CD14-positive monocyte (primary cell): ENCODE results near the gene RGS3. TPM values are rescaled to one million over a fixed set of nuclear protein-coding genes. Genes with fewer than 3 reads are reported as not detected.
A peak's percentile ranks its signal among the peaks of the same experiment; 100 is the strongest.

Experiments
- DNase-seq, 3 donors: peaks; one replicate each; pipeline ENCODE4 v3.0.0-alpha.2; 2011 to 2022
- H2AFZ ChIP-seq: 2 replicates; pipeline ENCODE4 v1.6.0; 2012; ENCODE audit warnings: mild to moderate bottlenecking, low read depth, low read length, inconsistent platforms; ENCODE audit not compliant: insufficient read depth, poor library complexity, severe bottlenecking
- H3K27ac ChIP-seq, 2 donors: 1 replicate in 1 of 2; 2 replicates in 1 of 2; pipeline ENCODE4 v1.5.1; 2012 to 2013; ENCODE audit warnings: low read length in 2 of 2, control low read depth in 1 of 2, inconsistent platforms in 1 of 2, low read depth in 1 of 2, mild to moderate bottlenecking in 1 of 2
- H3K27me3 ChIP-seq, 2 donors: one replicate each; pipeline versions ENCODE4 v1.6.0 to v1.6.1; 2011 to 2013; ENCODE audit warnings: low read length in 2 of 2; ENCODE audit not compliant: control insufficient read depth in 2 of 2, insufficient read depth in 2 of 2
- H3K36me3 ChIP-seq, 2 donors: replicated peaks in 1 of 2; 1 replicate in 1 of 2; 2 replicates in 1 of 2; pipeline versions ENCODE4 v1.5.1 to v1.6.1; 2012 to 2013; ENCODE audit warnings: low read length in 2 of 2, control low read depth in 1 of 2, inconsistent platforms in 1 of 2, mild to moderate bottlenecking in 1 of 2; ENCODE audit not compliant: insufficient read depth in 2 of 2, control insufficient read depth in 1 of 2
- H3K4me1 ChIP-seq, 2 donors: 1 replicate in 1 of 2; 2 replicates in 1 of 2; pipeline versions ENCODE4 v1.5.1 to v1.6.1; 2012 to 2013; ENCODE audit warnings: low read length in 2 of 2, control low read depth in 1 of 2, inconsistent platforms in 1 of 2, mild to moderate bottlenecking in 1 of 2, moderate library complexity in 1 of 2; ENCODE audit not compliant: insufficient read depth in 2 of 2, control insufficient read depth in 1 of 2
- H3K4me2 ChIP-seq: replicated peaks from 2 replicates; pipeline ENCODE3; 2012; ENCODE audit warnings: low read length, moderate library complexity, mild to moderate bottlenecking; ENCODE audit not compliant: poor library complexity, severe bottlenecking; ENCODE audit errors: extremely low read depth
- H3K4me3 ChIP-seq, 3 experiments: fragments of 200-600 bp in 1 of 3; sonication (generic) in 1 of 3; replicated peaks in 1 of 3; 1 replicate in 2 of 3; 2 replicates in 1 of 3; pipeline ENCODE4 v1.5.1; 2011 to 2013; ENCODE audit warnings: low read length in 3 of 3, mild to moderate bottlenecking in 3 of 3, control low read depth in 2 of 3, low read depth in 2 of 3, inconsistent platforms in 1 of 3, moderate library complexity in 1 of 3
- H3K79me2 ChIP-seq: 2 replicates; pipeline ENCODE4 v1.6.0; 2012; ENCODE audit warnings: mild to moderate bottlenecking, control low read depth, inconsistent platforms, low read length, moderate library complexity; ENCODE audit not compliant: insufficient read depth
- H3K9ac ChIP-seq: 2 replicates; pipeline ENCODE4 v1.6.0; 2017; ENCODE audit warnings: low read length, mild to moderate bottlenecking; ENCODE audit not compliant: insufficient read depth, poor library complexity, severe bottlenecking
- H3K9me3 ChIP-seq, 2 donors: replicated peaks in 1 of 2; 1 replicate in 1 of 2; 2 replicates in 1 of 2; pipeline versions ENCODE4 v1.5.1 to v1.6.1; 2012 to 2013; ENCODE audit warnings: low read length in 2 of 2, control low read depth in 1 of 2; ENCODE audit not compliant: control insufficient read depth in 1 of 2, insufficient read depth in 1 of 2
- H4K20me1 ChIP-seq: 2 replicates; pipeline ENCODE4 v1.6.0; 2012; ENCODE audit warnings: mild to moderate bottlenecking, low read length, control low read depth, moderate library complexity; ENCODE audit not compliant: insufficient read depth
- H3K27ac Mint-ChIP-seq, 7 donors: one replicate each; pipeline ENCODE4 v1.8.0; 2020; ENCODE audit warnings: mild to moderate bottlenecking in 7 of 7, mixed read lengths in 7 of 7, moderate library complexity in 6 of 7, inconsistent platforms in 2 of 7
- H3K27me3 Mint-ChIP-seq, 3 donors: one replicate each; pipeline ENCODE4 v1.8.0; 2021 to 2022; ENCODE audit warnings: low read depth in 3 of 3, mild to moderate bottlenecking in 3 of 3, mixed read lengths in 3 of 3, moderate library complexity in 3 of 3, inconsistent platforms in 1 of 3
- H3K36me3 Mint-ChIP-seq, 2 donors: one replicate each; pipeline ENCODE4 v1.8.0; 2020; ENCODE audit warnings: mixed read lengths in 2 of 2, inconsistent platforms in 1 of 2, mild to moderate bottlenecking in 1 of 2
- H3K4me1 Mint-ChIP-seq: one replicate; pipeline ENCODE4 v1.8.0; 2020; ENCODE audit warnings: mild to moderate bottlenecking, mixed read lengths
- H3K4me3 Mint-ChIP-seq, 2 donors: one replicate each; pipeline ENCODE4 v1.8.0; 2020; ENCODE audit warnings: mild to moderate bottlenecking in 2 of 2, mixed read lengths in 2 of 2, moderate library complexity in 1 of 2
- H3K9me3 Mint-ChIP-seq, 7 donors: one replicate each; pipeline ENCODE4 v1.8.0; 2020 to 2022; ENCODE audit warnings: mixed read lengths in 7 of 7, mild to moderate bottlenecking in 6 of 7, moderate library complexity in 6 of 7, inconsistent platforms in 2 of 7
- WGBS: methylation state at CpG from one replicate; pipeline ENCODE4 v1.1.5; 2013; ENCODE audit warnings: missing lambda C conversion rate; ENCODE audit not compliant: insufficient coverage; 5-methylcytosine and 5-hydroxymethylcytosine counted together
- intact Hi-C, 2 donors: fragments of 100-400 bp; cut with micrococcal nuclease; formaldehyde crosslinking; loops; one replicate each; pipeline versions ENCODE4 v1.15.0 to v1.15.1; 2023
- polyA plus RNA-seq, 3 donors: library from polyadenylated mRNA; depleted of rRNA in 1 of 3; unstranded in 2 of 3; stranded (reverse) in 1 of 3; fragments of 300-500 nt in 2 of 3; fragments of >200 nt in 1 of 3; fragmentation: Illumina TruSeq in 2 of 3; gene quantifications; 1 replicate in 2 of 3; 2 replicates in 1 of 3; pipeline ENCODE4 v1.2.3, GENCODE V29; 2012 to 2021
- TF ChIP-seq, protein P1 (sequence below): fragments of 200-600 bp; IDR thresholded peaks from one replicate; pipeline ENCODE4 v1.8.0; 2022; ENCODE audit warnings: antibody characterized with exemption, mild to moderate bottlenecking

RGS3 gene
- polyA plus RNA-seq, 3 donors = 9.1 to 16.2 (median 15.8) TPM

DNA sequence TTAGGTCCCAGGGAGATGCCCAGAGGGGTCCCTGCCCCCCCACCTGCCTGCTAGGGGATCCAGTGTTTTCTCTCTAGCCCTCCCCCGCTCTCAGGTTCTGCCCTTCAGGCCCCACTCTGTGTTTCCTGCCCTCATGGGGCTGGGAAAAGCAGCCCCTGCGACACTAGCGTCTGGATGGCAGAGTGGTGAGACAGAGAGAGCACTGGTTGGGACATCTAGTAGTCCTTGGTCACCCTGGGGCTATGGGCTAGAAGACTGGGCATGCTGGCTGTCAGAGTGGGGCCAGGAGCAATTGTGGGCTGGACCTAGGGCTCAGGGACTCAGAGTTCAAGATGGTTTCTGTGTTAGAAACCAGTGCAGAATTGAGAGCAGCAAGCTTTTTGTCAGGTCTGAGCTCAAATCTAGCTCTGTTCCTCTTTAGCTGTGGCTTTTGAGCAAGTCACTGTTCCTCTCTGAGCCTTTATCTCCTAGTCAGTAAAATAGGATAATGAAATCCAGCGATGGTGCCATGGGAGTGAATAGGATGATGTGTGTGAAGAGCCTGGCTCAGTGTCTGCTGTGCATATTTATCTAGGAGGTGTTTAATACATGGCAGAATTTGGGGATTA, 39.0 kb downstream of the RGS3 start:
- intact Hi-C loops = no loop called here
- Mint-ChIP-seq H3K4me3 (no peak overlapping the region), H3K27ac (peak overlapping the region in 2 of 7 donors; percentile 27 to 50), H3K27me3 (no peaks in the 10 kb centered on the region), H3K36me3 (no peaks in the 10 kb centered on the region), H3K4me1 (peaks cover 6% of the 10 kb centered on the region), H3K9me3 (no peaks in the 10 kb centered on the region)
- Histone ChIP-seq H3K9ac (no peak overlapping the region), H2AFZ (peak overlapping the region; percentile 53), H3K27me3 (no peaks in the 10 kb centered on the region), H3K9me3 (no peaks in the 10 kb centered on the region), H3K4me2 (peak overlapping the region; percentile 35), H3K27ac (peak overlapping the region; percentile 9 to 23), H4K20me1 (no peaks in the 10 kb centered on the region), H3K36me3 (no peaks in the 10 kb centered on the region), H3K4me3 (peak overlapping the region in 1 of 3 experiments; percentile 20), H3K79me2 (no peaks in the 10 kb centered on the region), H3K4me1 (peaks cover 0 to 20% of the 10 kb centered on the region in 2 donors)
- TF ChIP-seq, protein P1, sequence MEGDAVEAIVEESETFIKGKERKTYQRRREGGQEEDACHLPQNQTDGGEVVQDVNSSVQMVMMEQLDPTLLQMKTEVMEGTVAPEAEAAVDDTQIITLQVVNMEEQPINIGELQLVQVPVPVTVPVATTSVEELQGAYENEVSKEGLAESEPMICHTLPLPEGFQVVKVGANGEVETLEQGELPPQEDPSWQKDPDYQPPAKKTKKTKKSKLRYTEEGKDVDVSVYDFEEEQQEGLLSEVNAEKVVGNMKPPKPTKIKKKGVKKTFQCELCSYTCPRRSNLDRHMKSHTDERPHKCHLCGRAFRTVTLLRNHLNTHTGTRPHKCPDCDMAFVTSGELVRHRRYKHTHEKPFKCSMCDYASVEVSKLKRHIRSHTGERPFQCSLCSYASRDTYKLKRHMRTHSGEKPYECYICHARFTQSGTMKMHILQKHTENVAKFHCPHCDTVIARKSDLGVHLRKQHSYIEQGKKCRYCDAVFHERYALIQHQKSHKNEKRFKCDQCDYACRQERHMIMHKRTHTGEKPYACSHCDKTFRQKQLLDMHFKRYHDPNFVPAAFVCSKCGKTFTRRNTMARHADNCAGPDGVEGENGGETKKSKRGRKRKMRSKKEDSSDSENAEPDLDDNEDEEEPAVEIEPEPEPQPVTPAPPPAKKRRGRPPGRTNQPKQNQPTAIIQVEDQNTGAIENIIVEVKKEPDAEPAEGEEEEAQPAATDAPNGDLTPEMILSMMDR = no peak
- WGBS = 100% methylated on average over 3 of the region's 4 CpGs
- no peak for DNase-seq

DNA sequence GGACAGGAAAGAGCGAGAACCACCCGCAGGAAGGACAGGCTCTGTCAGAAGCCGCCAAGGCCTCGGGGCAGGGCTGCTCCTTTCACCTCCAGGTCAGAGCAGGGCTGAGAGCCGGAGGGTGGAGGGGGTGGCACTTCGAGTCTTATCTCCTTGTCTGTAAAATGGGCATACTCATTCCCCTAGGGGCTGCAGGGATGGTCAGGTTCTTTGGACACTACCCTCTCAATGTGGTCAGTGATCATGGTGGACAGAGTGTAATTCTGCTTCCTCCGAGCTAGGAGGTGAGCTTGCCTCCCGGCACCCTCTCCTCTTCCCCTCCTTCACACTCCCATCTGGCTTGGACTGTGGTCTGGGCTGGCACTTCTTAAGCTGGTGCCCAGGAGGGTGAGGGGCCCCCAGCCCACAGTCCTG, 39.6 kb downstream of the RGS3 start:
- H3K4me3 Mint-ChIP-seq = no peak overlapping the region
- peak overlapping the region in 2 of 7 donors; percentile 50 to 61 for H3K27ac Mint-ChIP-seq
- TF ChIP-seq, protein P1 = no peak
- no peak overlapping the region for H2AFZ ChIP-seq
- H3K27ac ChIP-seq = no peak overlapping the region
- H3K4me1 Mint-ChIP-seq = peaks cover 8% of the 10 kb centered on the region
- intact Hi-C loops = no loop called here
- H3K27me3 ChIP-seq = no peaks in the 10 kb centered on the region
- H3K79me2 ChIP-seq = no peaks in the 10 kb centered on the region
- H3K9me3 ChIP-seq = no peaks in the 10 kb centered on the region
- 96% methylated on average over 6 of the region's 8 CpGs for WGBS
- peak overlapping the region in 1 of 3 experiments; percentile 20 for H3K4me3 ChIP-seq
- no peaks in the 10 kb centered on the region for H3K9me3 Mint-ChIP-seq
- H3K36me3 Mint-ChIP-seq = no peaks in the 10 kb centered on the region
- no peaks in the 10 kb centered on the region for H3K27me3 Mint-ChIP-seq
- no peak for DNase-seq
- no peak overlapping the region for H3K9ac ChIP-seq
- peak overlapping the region; percentile 35 for H3K4me2 ChIP-seq
- H3K4me1 ChIP-seq = peaks cover 0 to 20% of the 10 kb centered on the region in 2 donors
- H4K20me1 ChIP-seq = no peaks in the 10 kb centered on the region
- H3K36me3 ChIP-seq = no peaks in the 10 kb centered on the region
